Vagina (tissue), 2 donors: ENCODE data around the gene OVOL1. TPM values are rescaled to one million over a fixed set of nuclear protein-coding genes. Genes with fewer than 3 reads are reported as not detected.

Source experiments
- DNase-seq, 2 donors: peaks; one replicate each; pipeline ENCODE4 v3.0.0-alpha.2; 2017; ENCODE audit errors: extremely low spot score in 2 of 2
- H3K27ac ChIP-seq: fragments of 200-600 bp; sonication (generic); one replicate; pipeline ENCODE4 v1.5.1; 2019
- H3K27me3 ChIP-seq: fragments of 200-600 bp; sonication (generic); one replicate; pipeline ENCODE4 v1.5.1; 2019
- H3K36me3 ChIP-seq, 2 donors: fragments of 200-600 bp; sonication (generic); one replicate each; pipeline ENCODE4 v1.5.1; 2017 to 2019
- H3K4me1 ChIP-seq: fragments of 200-600 bp; sonication (generic); one replicate; pipeline ENCODE4 v1.5.1; 2019
- H3K4me3 ChIP-seq, 2 donors: fragments of 200-600 bp; sonication (generic); 1 replicate in 1 of 2; 2 replicates in 1 of 2; pipeline ENCODE4 v1.5.1; 2016 to 2019
- H3K9me3 ChIP-seq: fragments of 200-600 bp; sonication (generic); one replicate; pipeline ENCODE4 v1.5.1; 2019
- POLR2A ChIP-seq, 2 donors: fragments of 450-650 bp; IDR thresholded peaks; one replicate each; pipeline ENCODE4 v1.6.1; 2017; ENCODE audit warnings: antibody characterized with exemption in 2 of 2, mild to moderate bottlenecking in 2 of 2, moderate library complexity in 2 of 2
- POLR2AphosphoS5 ChIP-seq, 2 donors: sonication (generic); formaldehyde crosslinking; IDR thresholded peaks; one replicate each; pipeline ENCODE4 v1.9.0; 2017; ENCODE audit warnings: antibody characterized with exemption in 2 of 2, mild to moderate bottlenecking in 2 of 2, low read depth in 1 of 2; ENCODE audit not compliant: insufficient read depth in 1 of 2
- intact Hi-C: fragments of 100-400 bp; cut with DNase I; formaldehyde crosslinking; loops from one replicate; pipeline ENCODE4 v1.15.1; 2023
- total RNA-seq: library from RNA; depleted of rRNA; stranded (reverse); fragments of >200 nt; gene quantifications from one replicate; pipeline ENCODE4 v1.2.3, GENCODE V29; 2016
- TF ChIP-seq, protein P1 (sequence below), 3 experiments: fragments of 450-650 bp in 2 of 3; fragments of 200-600 bp in 1 of 3; sonication (generic) in 1 of 3; IDR thresholded peaks; one replicate each; pipeline ENCODE4 v1.5.1; 2017 to 2019; ENCODE audit warnings: antibody characterized with exemption in 3 of 3, mild to moderate bottlenecking in 2 of 3, moderate library complexity in 2 of 3

Gene OVOL1
- total RNA-seq, 1 donor from 2014 or later = 17.4 TPM

DNA sequence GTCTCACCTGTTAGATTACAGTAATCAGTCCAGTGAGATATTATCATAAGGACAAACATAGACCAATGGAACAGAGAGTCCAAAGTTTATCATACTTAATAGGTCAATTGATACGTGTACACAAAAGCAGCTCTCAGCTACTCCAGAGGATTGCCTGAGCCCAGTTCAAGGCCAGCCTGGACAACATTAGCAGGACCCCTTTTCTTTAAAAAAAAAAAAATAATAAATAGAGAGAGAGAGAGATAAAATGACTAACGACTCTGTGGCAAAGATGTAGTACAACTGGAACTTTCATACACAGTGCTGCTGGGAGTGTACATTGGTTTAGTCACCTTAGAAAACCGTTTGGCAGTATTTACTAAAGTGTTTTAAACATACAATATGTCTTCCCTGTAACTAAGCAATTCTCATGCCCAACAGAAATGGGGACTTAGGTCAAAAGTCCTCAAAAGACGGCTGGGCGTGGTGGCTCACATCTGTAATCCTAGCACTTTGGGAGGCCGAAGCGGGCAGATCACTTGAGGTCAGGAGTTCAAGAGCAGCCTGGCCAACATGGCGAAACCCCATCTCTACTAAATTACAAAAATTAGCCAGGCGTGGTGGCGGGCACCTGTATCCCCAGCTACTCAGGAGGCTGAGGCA is 57.5 kb downstream of the OVOL1 start:
- no peaks in the 10 kb centered on the region for H3K27me3 ChIP-seq
- no peak for TF ChIP-seq POLR2AphosphoS5 (IDR thresholded peaks at IDR 0.05; ENCODE audit: insufficient read depth in 1 of 2, low read depth in 1 of 2)
- TF ChIP-seq, protein P1, sequence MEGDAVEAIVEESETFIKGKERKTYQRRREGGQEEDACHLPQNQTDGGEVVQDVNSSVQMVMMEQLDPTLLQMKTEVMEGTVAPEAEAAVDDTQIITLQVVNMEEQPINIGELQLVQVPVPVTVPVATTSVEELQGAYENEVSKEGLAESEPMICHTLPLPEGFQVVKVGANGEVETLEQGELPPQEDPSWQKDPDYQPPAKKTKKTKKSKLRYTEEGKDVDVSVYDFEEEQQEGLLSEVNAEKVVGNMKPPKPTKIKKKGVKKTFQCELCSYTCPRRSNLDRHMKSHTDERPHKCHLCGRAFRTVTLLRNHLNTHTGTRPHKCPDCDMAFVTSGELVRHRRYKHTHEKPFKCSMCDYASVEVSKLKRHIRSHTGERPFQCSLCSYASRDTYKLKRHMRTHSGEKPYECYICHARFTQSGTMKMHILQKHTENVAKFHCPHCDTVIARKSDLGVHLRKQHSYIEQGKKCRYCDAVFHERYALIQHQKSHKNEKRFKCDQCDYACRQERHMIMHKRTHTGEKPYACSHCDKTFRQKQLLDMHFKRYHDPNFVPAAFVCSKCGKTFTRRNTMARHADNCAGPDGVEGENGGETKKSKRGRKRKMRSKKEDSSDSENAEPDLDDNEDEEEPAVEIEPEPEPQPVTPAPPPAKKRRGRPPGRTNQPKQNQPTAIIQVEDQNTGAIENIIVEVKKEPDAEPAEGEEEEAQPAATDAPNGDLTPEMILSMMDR (IDR thresholded peaks at IDR 0.05) = no peak
- no peak for TF ChIP-seq POLR2A (IDR thresholded peaks at IDR 0.05)
- no peaks in the 10 kb centered on the region for H3K36me3 ChIP-seq
- no peaks in the 10 kb centered on the region for H3K4me1 ChIP-seq
- intact Hi-C loops = loop anchor here (10.0 kb wide), 1 partner anchor 1830 kb away; no protein-coding TSS in a partner anchor
- DNase-seq = no peak
- no peak overlapping the region for H3K4me3 ChIP-seq
- no peaks in the 10 kb centered on the region for H3K9me3 ChIP-seq
- H3K27ac ChIP-seq = no peak overlapping the region

Other genes with a start within 250 kb of the OVOL1 start
- 246 TPM for gene LTBP3, start 228.7 kb upstream of the OVOL1 start, total RNA-seq
- gene ZNRD2, start 216.6 kb upstream of the OVOL1 start, total RNA-seq = 68.5 TPM
- 62.4 TPM for gene FAM89B, start 214.5 kb upstream of the OVOL1 start, total RNA-seq
- gene EHBP1L1, start 211.0 kb upstream of the OVOL1 start, total RNA-seq = 123 TPM
- gene KCNK7, start 191.3 kb upstream of the OVOL1 start, total RNA-seq = 12.0 TPM
- gene MAP3K11, start 172.8 kb upstream of the OVOL1 start, total RNA-seq = 38.1 TPM
- gene PCNX3, start 171.3 kb upstream of the OVOL1 start, total RNA-seq = 24.8 TPM
- gene SIPA1, start 149.0 kb upstream of the OVOL1 start, total RNA-seq = 63.3 TPM
- 59.2 TPM for gene RELA, start 124.1 kb upstream of the OVOL1 start, total RNA-seq
- 58.9 TPM for gene KAT5, start 74.8 kb upstream of the OVOL1 start, total RNA-seq
- gene RNASEH2C, start 66.3 kb upstream of the OVOL1 start, total RNA-seq = 66.8 TPM
- 16.5 TPM for gene AP5B1, start 6.1 kb upstream of the OVOL1 start, total RNA-seq
- 1.5 TPM for gene SNX32, start 46.9 kb downstream of the OVOL1 start, total RNA-seq
- gene CFL1, start 71.1 kb downstream of the OVOL1 start, total RNA-seq = 589 TPM
- gene MUS81, start 73.4 kb downstream of the OVOL1 start, total RNA-seq = 48.9 TPM
- 57.9 TPM for gene EFEMP2, start 85.7 kb downstream of the OVOL1 start, total RNA-seq
- 0.74 TPM for gene CTSW, start 92.8 kb downstream of the OVOL1 start, total RNA-seq
- 78.6 TPM for gene FIBP, start 101.4 kb downstream of the OVOL1 start, total RNA-seq
- gene CCDC85B, start 103.6 kb downstream of the OVOL1 start, total RNA-seq = 76.4 TPM
- 20.9 TPM for gene FOSL1, start 113.3 kb downstream of the OVOL1 start, total RNA-seq
- gene C11orf68, start 132.0 kb downstream of the OVOL1 start, total RNA-seq = 21.1 TPM
- gene DRAP1, start 132.4 kb downstream of the OVOL1 start, total RNA-seq = 59.2 TPM
- not detected for gene TSGA10IP, start 158.4 kb downstream of the OVOL1 start, total RNA-seq
- gene SART1, start 174.7 kb downstream of the OVOL1 start, total RNA-seq = 26.0 TPM
- gene EIF1AD, start 215.1 kb downstream of the OVOL1 start, total RNA-seq = 50.6 TPM
- gene BANF1, start 215.4 kb downstream of the OVOL1 start, total RNA-seq = 54.5 TPM
- gene CST6, start 224.9 kb downstream of the OVOL1 start, total RNA-seq = 5.6 TPM
- not detected for gene CATSPER1, start 239.4 kb downstream of the OVOL1 start, total RNA-seq